OCI-LY1 (cell line): ENCODE measurements around the gene SLC10A1.

ENCODE experiments used
- H2AFZ ChIP-seq: fragments of 200-600 bp; sonication (generic), shearing (Covaris generic); 2 replicates; pipeline ENCODE4 v1.6.0; 2014; ENCODE audit warnings: antibody characterized with exemption, mild to moderate bottlenecking, low read length
- H3F3A ChIP-seq: fragments of 200-600 bp; sonication (generic), shearing (Covaris generic); 2 replicates; pipeline ENCODE4 v1.6.0; 2014; ENCODE audit warnings: mild to moderate bottlenecking, antibody characterized with exemption, low read length, moderate library complexity; ENCODE audit not compliant: insufficient read depth
- H3K27ac ChIP-seq: fragments of 200-600 bp; sonication (generic); 2 replicates; pipeline ENCODE4 v1.5.1; 2014; ENCODE audit warnings: low read length, mixed run types, mild to moderate bottlenecking, low read depth; ENCODE audit not compliant: poor library complexity, severe bottlenecking
- H3K27me3 ChIP-seq: fragments of 200-600 bp; sonication (generic); 2 replicates; pipeline ENCODE4 v1.6.0; 2014; ENCODE audit warnings: antibody characterized with exemption, mild to moderate bottlenecking, low read length, moderate library complexity; ENCODE audit not compliant: insufficient read depth
- H3K36me3 ChIP-seq: fragments of 200-600 bp; sonication (generic); 2 replicates; pipeline ENCODE4 v1.6.1; 2014; ENCODE audit warnings: mild to moderate bottlenecking, antibody characterized with exemption, low read length, moderate library complexity, mixed read lengths; ENCODE audit not compliant: insufficient read depth
- H3K4me1 ChIP-seq: fragments of 200-600 bp; sonication (generic); 2 replicates; pipeline ENCODE4 v1.5.1; 2014; ENCODE audit warnings: mild to moderate bottlenecking, low read length, moderate library complexity; ENCODE audit not compliant: insufficient read depth, severe bottlenecking
- H3K4me2 ChIP-seq: fragments of 200-600 bp; sonication (generic), shearing (Covaris generic); 2 replicates; pipeline ENCODE4 v1.6.1; 2014; ENCODE audit warnings: low read length
- H3K4me3 ChIP-seq: fragments of 200-600 bp; sonication (generic); 2 replicates; pipeline ENCODE4 v1.5.1; 2014; ENCODE audit warnings: low read length, low read depth, mild to moderate bottlenecking, mixed read lengths; ENCODE audit not compliant: poor library complexity, severe bottlenecking
- H3K79me2 ChIP-seq: fragments of 200-600 bp; shearing (Covaris generic); 2 replicates; pipeline ENCODE4 v1.6.1; 2016; ENCODE audit warnings: mixed run types, low read length, mixed read lengths; ENCODE audit not compliant: insufficient read depth
- H3K9ac ChIP-seq: fragments of 200-600 bp; sonication (generic), shearing (Covaris generic); 2 replicates; pipeline ENCODE4 v1.6.1; 2014; ENCODE audit warnings: mild to moderate bottlenecking, low read length, mixed read lengths
- H3K9me2 ChIP-seq: fragments of 200-600 bp; sonication (generic), shearing (Covaris generic); 2 replicates; pipeline ENCODE4 v1.6.1; 2014; ENCODE audit warnings: low read depth, mild to moderate bottlenecking, low read length, mixed read lengths
- H3K9me3 ChIP-seq: fragments of 200-600 bp; shearing (Covaris generic); 2 replicates; pipeline ENCODE4 v1.6.1; 2014; ENCODE audit warnings: low read length, mixed read lengths
- H4K20me1 ChIP-seq: fragments of 200-600 bp; sonication (generic), shearing (Covaris generic); 2 replicates; pipeline ENCODE4 v1.6.0; 2016; ENCODE audit warnings: mild to moderate bottlenecking, low read length; ENCODE audit not compliant: insufficient read depth
- CTCF ChIP-seq: fragments of 200-600 bp; sonication (generic), shearing (Covaris generic); IDR thresholded peaks from 2 replicates; pipeline ENCODE4 v1.5.1; 2017; ENCODE audit warnings: mild to moderate bottlenecking, antibody characterized with exemption, low read length, moderate library complexity, mixed read lengths
- EZH2 ChIP-seq: fragments of 200-600 bp; sonication (generic), shearing (Covaris generic); IDR thresholded peaks from 2 replicates; pipeline ENCODE4 v1.8.0; 2017; ENCODE audit warnings: borderline replicate concordance, mixed run types, mild to moderate bottlenecking, antibody characterized with exemption, low read length, moderate library complexity, mixed read lengths

SLC10A1 gene

GRCh38 chr14:69796797-69797500, at the start of gene SLC10A1:
Gene SLC10A1, minus strand, starts transcription at chr14:69797241. Its CDS starts 86 bp downstream, at chr14:69797155.
- Histone ChIP-seq H3K4me2 (no peak within 1 kb of the TSS), H3K36me3 (no peaks in the 10 kb centered on the region), H4K20me1 (no peaks in the 10 kb centered on the region), H3K27ac (no peak within 1 kb of the TSS), H3K4me3 (no peak within 1 kb of the TSS), H3K27me3 (no peaks in the 10 kb centered on the region; the same call in 1 of the 2 replicates), H2AFZ (no peak within 1 kb of the TSS), H3K79me2 (no peaks in the 10 kb centered on the region), H3K9me2 (no peaks in the 10 kb centered on the region), H3K4me1 (no peaks in the 10 kb centered on the region), H3K9ac (no peak within 1 kb of the TSS), H3K9me3 (no peaks in the 10 kb centered on the region), H3F3A (no peaks in the 10 kb centered on the region)
- no peak for TF ChIP-seq EZH2
- TF ChIP-seq CTCF, result no peak

- H3K27ac ChIP-seq, result no peak overlapping the region
- no peaks in the 10 kb centered on the region for H3K27me3 ChIP-seq
- no peak for TF ChIP-seq EZH2
- no peak for TF ChIP-seq CTCF
- H3K36me3 ChIP-seq, result no peaks in the 10 kb centered on the region
- no peak overlapping the region for H3K4me3 ChIP-seq
- H3K9me2 ChIP-seq, result no peaks in the 10 kb centered on the region
- no peak overlapping the region for H3K9ac ChIP-seq
- H2AFZ ChIP-seq, result no peak overlapping the region
- no peaks in the 10 kb centered on the region for H3K79me2 ChIP-seq
- no peak overlapping the region for H3K4me2 ChIP-seq
- H3K4me1 ChIP-seq, result no peaks in the 10 kb centered on the region
- no peaks in the 10 kb centered on the region for H3F3A ChIP-seq
- no peaks in the 10 kb centered on the region for H4K20me1 ChIP-seq
- no peaks in the 10 kb centered on the region for H3K9me3 ChIP-seq
Measured at GRCh38 chr14:69845787-69846186, 48.7 kb upstream of the SLC10A1 start.

- Histone ChIP-seq H3F3A (no peaks in the 10 kb centered on the region), H2AFZ (no peak overlapping the region), H3K79me2 (no peaks in the 10 kb centered on the region), H3K4me2 (no peak overlapping the region), H3K9me2 (no peaks in the 10 kb centered on the region), H3K36me3 (no peaks in the 10 kb centered on the region), H3K4me1 (no peaks in the 10 kb centered on the region), H3K27me3 (no peaks in the 10 kb centered on the region), H4K20me1 (no peaks in the 10 kb centered on the region), H3K9me3 (no peaks in the 10 kb centered on the region), H3K4me3 (no peak overlapping the region), H3K27ac (no peak overlapping the region), H3K9ac (no peak overlapping the region)
- no peak for TF ChIP-seq CTCF
- TF ChIP-seq EZH2, result no peak
Measured at GRCh38 chr14:69845050-69845581, 48.1 kb upstream of the SLC10A1 start.
